ENCODE results near the gene LMO2.

DNA sequence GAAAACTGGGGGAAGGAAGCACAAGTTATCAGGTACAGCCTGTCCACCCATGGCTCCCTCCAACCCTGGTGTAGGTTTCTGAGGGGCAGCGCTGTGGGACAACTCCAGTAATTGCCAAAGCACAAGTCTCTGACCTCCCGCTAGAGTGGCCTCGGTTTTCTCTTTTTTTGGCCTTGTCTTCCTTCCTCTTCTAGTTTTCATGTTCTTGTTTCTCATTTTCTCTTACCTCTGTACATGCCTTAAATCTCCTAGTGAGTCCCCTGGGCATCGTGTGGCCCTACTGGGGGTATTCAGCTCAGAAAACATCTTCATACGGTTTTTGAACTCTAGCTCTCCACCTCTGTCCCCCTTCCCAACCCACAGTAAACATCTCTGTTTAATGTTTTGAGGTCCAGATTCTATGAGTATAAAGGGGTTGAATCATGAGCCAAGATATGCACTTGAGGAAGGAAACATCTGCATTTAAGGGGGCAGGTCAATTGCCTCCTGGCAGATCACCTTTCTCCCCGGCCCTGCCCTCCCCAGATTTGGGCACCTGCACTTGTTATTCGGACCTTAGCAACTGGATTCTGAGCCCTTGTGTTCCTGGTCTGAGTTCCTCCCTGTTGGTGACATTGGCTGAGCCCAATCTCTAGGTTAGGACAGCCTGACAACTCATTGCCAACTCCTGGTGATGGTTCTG is 8.4 kb upstream of the LMO2 start:
- TF ChIP-seq POLR2AphosphoS5 (IDR thresholded peaks at IDR 0.05; ENCODE audit: low read depth, low read length) (no peak), POLR2A (IDR thresholded peaks at IDR 0.05; ENCODE audit: low read depth, low read length) (no peak), TAF1 (IDR thresholded peaks at IDR 0.05; ENCODE audit: low read depth, low read length) (no peak)
